Aorta (tissue), 5 donors: ENCODE data around the gene ZBP1. TPM values are rescaled to one million over a fixed set of nuclear protein-coding genes. Genes with fewer than 3 reads are reported as not detected.

ENCODE experiments used
- ATAC-seq: fragments of 200-7000 bp; cut with Tn5 transposase; one replicate; pipeline ENCODE4 v1.9.1; 2022; ENCODE audit warnings: moderate library complexity; ENCODE audit not compliant: low FRiP score
- DNase-seq, 2 donors: peaks; one replicate each; pipeline ENCODE4 v3.0.0-alpha.2; 2020
- H3K27ac ChIP-seq, 2 donors: one replicate each; pipeline ENCODE4 v1.5.1; 2013; ENCODE audit warnings: low read length in 2 of 2, mild to moderate bottlenecking in 2 of 2, moderate library complexity in 2 of 2, control low read depth in 1 of 2, inconsistent platforms in 1 of 2, low read depth in 1 of 2
- H3K27me3 ChIP-seq, 2 donors: one replicate each; pipeline ENCODE4 v1.6.1; 2013; ENCODE audit warnings: control low read depth in 1 of 2, low read length in 1 of 2, mild to moderate bottlenecking in 1 of 2, moderate library complexity in 1 of 2; ENCODE audit not compliant: insufficient read depth in 2 of 2, control insufficient read depth in 1 of 2
- H3K36me3 ChIP-seq, 2 donors: one replicate each; pipeline ENCODE4 v1.6.1; 2013; ENCODE audit warnings: control low read depth in 1 of 2, low read length in 1 of 2, mild to moderate bottlenecking in 1 of 2; ENCODE audit not compliant: insufficient read depth in 2 of 2, control insufficient read depth in 1 of 2
- H3K4me1 ChIP-seq, 2 donors: one replicate each; pipeline ENCODE4 v1.6.1; 2013; ENCODE audit warnings: low read length in 2 of 2, control low read depth in 1 of 2, mild to moderate bottlenecking in 1 of 2, moderate library complexity in 1 of 2; ENCODE audit not compliant: insufficient read depth in 2 of 2, control insufficient read depth in 1 of 2
- H3K4me3 ChIP-seq, 2 donors: one replicate each; pipeline ENCODE4 v1.5.1; 2013; ENCODE audit warnings: low read length in 2 of 2, control low read depth in 1 of 2, mild to moderate bottlenecking in 1 of 2
- H3K9me3 ChIP-seq: one replicate; pipeline ENCODE4 v1.6.1; 2013; ENCODE audit warnings: mild to moderate bottlenecking, low read length; ENCODE audit not compliant: control insufficient read depth
- WGBS, 2 donors: extraction: QIAGEN DNeasy Blood & Tissue Kit; methylation state at CpG; one replicate each; pipeline ENCODE4 v1.1.7; 2013; 5-methylcytosine and 5-hydroxymethylcytosine counted together
- intact Hi-C, 2 donors: fragments of 100-400 bp; cut with DNase I; formaldehyde crosslinking; loops; one replicate each; pipeline versions ENCODE4 v1.14.2 to v1.15.0; 2022
- polyA plus RNA-seq, 2 donors: library from polyadenylated mRNA; stranded (reverse); fragments of 200-250 nt; gene quantifications; one replicate each; pipeline ENCODE4 v1.2.3, GENCODE V29; 2013
- total RNA-seq, 2 donors: library from RNA; stranded (reverse); fragmentation: NEBNext Ultra II Directional; extraction: Animal tissue kit (Norgen Biotek cat#: 25700); gene quantifications; one replicate each; pipeline ENCODE4 v1.2.1, GENCODE V29; 2021
- donor health status: healthy with polysubstance abuse.
- donor health status: Bipolar disorder and iron deficiency.
- donor health status: DM: no; HTN: no; CAD: no.
- donor health status: DM: no; HTN: no; CAD: no.
- donor health status: DM: yes; HTN: yes; CAD: no.

Gene ZBP1
- total and polyA plus RNA-seq, 4 donors: 0.20 to 1.6 (median 0.69) TPM

DNA sequence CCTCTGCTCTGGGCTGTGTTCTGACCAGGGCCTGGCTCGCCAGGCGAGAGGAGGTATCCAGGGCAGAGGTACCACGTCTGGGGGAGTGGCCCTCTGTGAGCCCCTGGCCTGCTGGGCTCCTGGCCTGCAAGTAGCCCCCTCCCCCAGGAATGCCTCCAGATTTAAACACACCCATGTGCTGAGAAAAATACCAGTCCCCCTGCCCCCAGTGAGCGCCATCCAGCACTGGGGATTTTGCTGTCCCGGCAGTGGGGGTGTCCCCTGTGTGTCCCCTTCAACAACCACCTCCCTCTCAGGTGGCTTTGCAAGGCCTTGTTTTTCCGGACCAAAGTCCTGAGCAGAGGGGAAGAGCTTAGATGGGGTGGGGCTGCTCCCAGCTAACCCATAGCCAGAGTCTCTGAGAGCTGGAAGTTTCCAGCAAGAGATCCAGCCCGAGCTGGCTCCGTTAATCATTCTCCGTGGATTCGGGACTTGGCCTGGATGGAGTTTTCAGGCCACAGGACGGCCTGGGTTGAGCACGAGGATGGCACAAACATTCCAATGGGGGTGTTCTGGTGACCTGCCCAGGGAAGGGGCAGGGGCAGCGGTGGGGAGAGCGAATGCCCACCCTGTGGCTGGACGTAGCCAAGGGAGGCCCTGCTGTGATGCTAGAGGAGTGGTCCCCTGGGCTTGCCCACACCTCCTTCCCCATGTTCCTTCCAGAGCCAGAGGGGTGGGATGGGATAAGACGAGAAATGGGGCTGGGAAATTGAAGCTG is 30.3 kb downstream of the ZBP1 start:
- Histone ChIP-seq H3K27ac (no peak overlapping the region), H3K4me3 (no peak overlapping the region), H3K27me3 (no peaks in the 10 kb centered on the region), H3K36me3 (no peaks in the 10 kb centered on the region), H3K9me3 (peaks cover 2% of the 10 kb centered on the region), H3K4me1 (no peaks in the 10 kb centered on the region)
- 80 to 85% methylated on average over 16 of the region's 16 CpGs for WGBS, 2 donors
- intact Hi-C loops: loop anchor here (5.0 to 10.0 kb wide), 3 partner anchors 203 to 1105 kb away; partner anchors contain the start of gene NPEPL1 (in 1 of the 2)
- ATAC-seq (no peak), DNase-seq (peak; percentile 34 to 51)

DNA sequence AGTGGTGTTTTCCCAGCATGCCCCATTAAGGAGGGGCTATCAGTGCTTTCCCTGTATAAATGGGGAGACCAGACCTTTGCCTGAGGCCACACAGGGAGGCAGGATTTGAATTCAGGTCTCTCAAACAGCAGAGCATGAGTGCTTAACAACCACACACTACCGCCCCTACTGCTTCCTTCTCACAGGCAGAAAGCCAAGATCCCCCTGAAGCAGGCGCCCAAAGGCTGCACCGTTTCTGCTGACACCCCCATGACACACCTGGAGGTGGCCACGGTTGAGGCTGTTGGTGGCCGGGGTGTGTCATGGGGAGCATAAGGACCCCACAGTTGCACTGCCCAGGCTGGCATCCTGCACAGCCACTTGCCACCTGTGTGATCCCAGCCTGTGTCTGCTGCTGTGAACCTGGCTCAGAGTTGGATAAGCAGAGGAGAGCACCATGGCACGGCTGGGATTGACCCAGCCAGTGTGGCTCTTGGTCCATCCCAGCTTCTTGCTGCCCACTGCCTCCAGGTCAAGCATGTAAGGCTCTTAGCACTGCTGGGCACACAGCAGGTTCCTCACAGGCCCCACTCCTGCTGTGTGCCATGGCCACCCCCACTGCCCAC is 31.0 kb downstream of the ZBP1 start:
- Histone ChIP-seq H3K4me1 (no peaks in the 10 kb centered on the region), H3K9me3 (peaks cover 2% of the 10 kb centered on the region), H3K4me3 (no peak overlapping the region), H3K27ac (no peak overlapping the region), H3K36me3 (no peaks in the 10 kb centered on the region), H3K27me3 (no peaks in the 10 kb centered on the region)
- ATAC-seq (no peak), DNase-seq (peak in 1 of 2 donors; percentile 28)
- intact Hi-C loops: no loop called here
- 93 to 96% methylated on average over 6 of the region's 6 CpGs for WGBS, 2 donors

DNA sequence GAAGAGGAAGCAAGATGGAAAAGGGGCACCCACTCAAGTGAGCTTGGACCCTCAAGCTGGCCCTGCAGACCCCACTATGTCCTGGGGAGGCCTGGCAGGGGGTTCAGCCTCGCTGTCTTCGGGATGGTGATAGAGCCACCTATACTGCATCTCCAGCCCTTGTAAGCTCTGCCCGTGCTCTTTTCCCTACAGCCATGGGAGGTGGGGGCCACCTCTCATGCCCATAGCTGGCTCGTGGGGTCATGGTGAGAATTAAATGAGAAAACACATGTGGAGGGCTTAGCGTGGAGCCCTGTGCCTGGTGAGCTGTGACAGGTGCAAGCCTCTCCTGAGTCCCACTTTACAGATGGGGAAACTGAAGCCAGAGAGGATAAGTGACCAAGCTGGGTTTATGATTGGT is 31.6 kb downstream of the ZBP1 start:
- intact Hi-C loops: no loop called here
- no peak for ATAC-seq
- 95% methylated on average over 5 of the region's 5 CpGs for WGBS, 2 donors

DNA sequence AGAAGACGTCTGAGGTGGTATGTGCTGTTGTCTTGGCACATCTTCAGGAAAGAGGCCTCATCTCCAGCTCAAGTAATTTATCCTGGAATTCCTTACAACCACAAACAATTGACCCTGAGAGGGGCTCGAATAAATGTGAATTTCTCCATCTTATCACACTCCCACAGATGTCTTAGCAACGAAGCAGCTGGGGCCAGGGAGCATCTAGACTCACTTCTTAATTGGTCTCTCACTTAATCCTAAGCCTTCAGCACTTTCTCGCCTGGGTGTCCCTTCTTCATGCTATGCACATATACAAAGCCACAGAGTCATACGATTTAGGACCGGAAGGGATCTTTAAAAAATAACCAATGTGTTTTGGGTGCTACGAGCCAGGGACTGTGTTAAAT is 32.2 kb downstream of the ZBP1 start:
- intact Hi-C loops: no loop called here
- WGBS, 2 donors: 94 to 95% methylated on average over 7 of the region's 7 CpGs
- Histone ChIP-seq H3K27me3 (no peaks in the 10 kb centered on the region), H3K4me1 (no peaks in the 10 kb centered on the region), H3K9me3 (peaks cover 2% of the 10 kb centered on the region), H3K36me3 (no peaks in the 10 kb centered on the region), H3K4me3 (no peak overlapping the region), H3K27ac (no peak overlapping the region)
- ATAC-seq (no peak), DNase-seq (no peak)

More for the DNA sequence above, 31.6 kb downstream of the ZBP1 start:
- no peaks in the 10 kb centered on the region for H3K4me1 ChIP-seq
- H3K4me3 ChIP-seq: no peak overlapping the region
- H3K27ac ChIP-seq: no peak overlapping the region
- H3K9me3 ChIP-seq: peaks cover 2% of the 10 kb centered on the region
- H3K36me3 ChIP-seq: no peaks in the 10 kb centered on the region
- DNase-seq: peak in 1 of 2 donors; percentile 46
- H3K27me3 ChIP-seq: no peaks in the 10 kb centered on the region

DNA sequence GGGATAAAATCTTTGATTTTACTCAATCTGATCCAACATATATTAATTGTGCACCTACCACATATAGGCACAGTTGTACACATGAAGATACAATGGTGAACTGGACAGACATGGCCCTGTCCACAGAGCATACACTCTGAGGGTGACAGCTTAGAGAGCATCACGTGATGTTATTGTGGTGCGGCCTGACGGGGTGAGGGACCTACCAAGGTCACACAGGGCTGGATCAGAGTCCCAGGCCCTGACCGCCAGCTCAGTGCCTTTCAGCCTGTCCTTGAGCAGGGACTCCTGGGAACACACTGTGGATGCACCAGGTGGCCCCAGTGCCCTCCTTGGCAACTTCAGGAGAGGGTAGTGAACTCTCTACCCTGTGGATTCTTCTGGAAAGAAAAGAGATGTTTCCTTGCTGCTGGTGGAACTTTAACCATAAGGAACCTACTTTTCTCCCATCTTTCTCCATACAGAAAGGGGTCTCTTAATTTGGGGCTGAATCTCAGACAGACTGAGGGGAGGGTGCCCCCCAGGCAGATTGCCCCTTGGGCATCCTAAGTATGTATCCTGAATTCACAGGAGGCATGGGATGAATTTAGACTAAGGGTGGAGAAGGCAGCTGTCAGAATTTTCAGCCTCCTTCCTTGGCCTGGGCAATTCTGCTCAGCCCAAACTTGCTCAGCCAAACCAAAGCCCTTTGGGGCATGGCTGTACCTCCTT is 32.8 kb downstream of the ZBP1 start:
- 97 to 99% methylated on average over 4 of the region's 4 CpGs for WGBS, 2 donors
- Histone ChIP-seq H3K9me3 (peaks cover 2% of the 10 kb centered on the region), H3K27ac (no peak overlapping the region), H3K4me3 (no peak overlapping the region), H3K27me3 (no peaks in the 10 kb centered on the region), H3K36me3 (no peaks in the 10 kb centered on the region), H3K4me1 (no peaks in the 10 kb centered on the region)
- DNase-seq: peak; percentile 2 to 71
- intact Hi-C loops: no loop called here
- no peak for ATAC-seq

DNA sequence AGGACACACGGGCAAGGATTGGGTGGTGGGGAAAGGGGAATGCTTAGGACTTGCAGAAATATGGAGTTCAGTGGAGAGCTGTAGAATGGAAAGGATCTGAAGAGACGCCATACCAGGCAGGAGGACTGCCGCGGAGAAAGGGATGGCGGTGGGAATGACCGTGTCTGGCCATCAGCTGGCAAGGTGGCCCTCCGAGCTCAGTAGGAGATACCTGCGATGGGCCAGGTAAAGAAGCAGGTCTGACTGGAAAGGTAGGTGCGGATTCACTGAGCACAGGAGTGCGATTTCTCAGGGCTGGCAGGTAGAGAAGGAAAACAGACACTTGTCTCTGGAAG is 33.3 kb downstream of the ZBP1 start:
- no peak for DNase-seq
- intact Hi-C loops: no loop called here
- no peak for ATAC-seq
- H3K27me3 ChIP-seq: no peaks in the 10 kb centered on the region
- peaks cover 2% of the 10 kb centered on the region for H3K9me3 ChIP-seq
- WGBS, 2 donors: 81 to 90% methylated on average over 10 of the region's 10 CpGs
- H3K4me1 ChIP-seq: no peaks in the 10 kb centered on the region
- H3K27ac ChIP-seq: no peak overlapping the region
- no peaks in the 10 kb centered on the region for H3K36me3 ChIP-seq
- no peak overlapping the region for H3K4me3 ChIP-seq

DNA sequence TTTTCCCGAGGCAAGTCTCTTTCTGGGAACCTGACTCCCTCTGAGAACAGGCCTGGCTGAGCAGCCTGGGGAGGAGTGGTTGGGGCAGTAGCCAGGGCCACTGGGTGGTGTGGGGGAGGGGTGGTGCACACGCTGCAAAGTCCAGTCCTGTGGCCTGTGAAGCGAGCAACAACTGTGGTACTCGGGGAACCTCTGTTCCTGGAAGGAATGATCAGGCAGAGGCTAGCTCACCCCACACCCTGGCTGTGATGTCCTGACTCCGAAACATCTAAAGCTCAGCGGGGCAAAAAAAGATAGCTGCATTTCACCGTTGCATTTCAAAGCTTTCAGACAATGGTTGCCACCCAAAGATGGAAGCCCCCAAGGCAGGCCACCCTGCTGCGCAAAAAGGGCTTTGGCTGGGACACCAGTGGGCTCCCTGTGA is 33.8 kb downstream of the ZBP1 start:
- intact Hi-C loops: no loop called here
- H3K36me3 ChIP-seq: no peaks in the 10 kb centered on the region
- no peak overlapping the region for H3K4me3 ChIP-seq
- 41 to 42% methylated on average over 8 of the region's 8 CpGs for WGBS, 2 donors
- no peaks in the 10 kb centered on the region for H3K27me3 ChIP-seq
- H3K9me3 ChIP-seq: peaks cover 2% of the 10 kb centered on the region
- no peak overlapping the region for H3K27ac ChIP-seq
- no peak for ATAC-seq
- no peaks in the 10 kb centered on the region for H3K4me1 ChIP-seq
- DNase-seq: peak in 1 of 2 donors; percentile 70

DNA sequence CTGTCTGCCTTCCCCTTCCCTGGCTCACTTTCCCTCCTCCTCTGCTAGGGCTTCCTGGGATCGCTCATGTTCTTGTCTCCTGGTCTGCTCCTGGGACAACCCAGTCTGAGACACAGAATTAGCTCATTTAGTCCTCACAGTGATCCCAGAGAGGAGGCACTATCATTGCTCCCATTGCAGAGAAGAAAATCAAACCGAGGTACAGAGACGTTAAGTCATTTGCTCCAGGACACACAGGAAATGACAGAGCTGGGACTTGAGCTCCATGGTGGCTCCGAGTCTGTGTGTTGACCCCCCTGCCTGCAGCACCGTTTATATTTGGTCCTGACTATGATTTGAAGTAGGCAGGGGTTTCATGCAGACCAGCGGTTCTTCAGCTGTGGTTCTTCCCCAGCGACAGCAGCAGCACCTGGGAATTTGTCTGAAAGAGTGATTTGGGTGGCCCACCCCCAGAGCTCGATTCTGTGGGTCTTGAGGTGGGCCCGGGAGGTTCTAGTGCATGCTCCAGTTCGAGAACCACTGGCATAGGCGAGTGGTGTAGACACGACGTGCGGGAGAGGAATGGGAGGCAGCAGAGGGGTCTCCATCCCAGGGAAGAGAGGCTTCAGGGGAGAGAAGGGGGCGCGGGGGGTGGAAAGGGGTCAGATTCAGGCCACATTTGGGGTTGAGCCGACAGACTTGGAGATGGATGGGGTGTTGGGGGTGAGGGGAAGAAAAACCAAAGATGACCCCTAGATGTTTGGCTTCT is 34.6 kb downstream of the ZBP1 start:
- DNase-seq (peak in 1 of 2 donors; percentile 64), ATAC-seq (no peak)
- Histone ChIP-seq H3K9me3 (peaks cover 2% of the 10 kb centered on the region), H3K36me3 (no peaks in the 10 kb centered on the region), H3K4me3 (no peak overlapping the region), H3K4me1 (no peaks in the 10 kb centered on the region), H3K27ac (no peak overlapping the region), H3K27me3 (no peaks in the 10 kb centered on the region)
- intact Hi-C loops: no loop called here
- WGBS, 2 donors: 76 to 78% methylated on average over 17 of the region's 17 CpGs
